ENCODE results near the gene SAG.

- TF ChIP-seq CTCF (IDR thresholded peaks at IDR 0.05): no peak
- no peak for TF ChIP-seq POLR2A (IDR thresholded peaks at IDR 0.05)
These were observed 61.1 kb downstream of the SAG start for GRCh38 chr2:233368756-233369155.

Measured in lower leg skin (tissue), 3 donors.